GM12801 (cell line): ENCODE data around the gene CFLAR.

Experiments
- TF ChIP-seq, protein P1 (sequence below): IDR thresholded peaks from one replicate; pipeline ENCODE4 v1.5.1; 2011; ENCODE audit warnings: control low read depth; ENCODE audit not compliant: insufficient read length; ENCODE audit errors: extremely low read depth

The CFLAR gene

GRCh38 chr2:201111096-201111495 lies 4.9 kb upstream of the CFLAR start:
- TF ChIP-seq, protein P1, sequence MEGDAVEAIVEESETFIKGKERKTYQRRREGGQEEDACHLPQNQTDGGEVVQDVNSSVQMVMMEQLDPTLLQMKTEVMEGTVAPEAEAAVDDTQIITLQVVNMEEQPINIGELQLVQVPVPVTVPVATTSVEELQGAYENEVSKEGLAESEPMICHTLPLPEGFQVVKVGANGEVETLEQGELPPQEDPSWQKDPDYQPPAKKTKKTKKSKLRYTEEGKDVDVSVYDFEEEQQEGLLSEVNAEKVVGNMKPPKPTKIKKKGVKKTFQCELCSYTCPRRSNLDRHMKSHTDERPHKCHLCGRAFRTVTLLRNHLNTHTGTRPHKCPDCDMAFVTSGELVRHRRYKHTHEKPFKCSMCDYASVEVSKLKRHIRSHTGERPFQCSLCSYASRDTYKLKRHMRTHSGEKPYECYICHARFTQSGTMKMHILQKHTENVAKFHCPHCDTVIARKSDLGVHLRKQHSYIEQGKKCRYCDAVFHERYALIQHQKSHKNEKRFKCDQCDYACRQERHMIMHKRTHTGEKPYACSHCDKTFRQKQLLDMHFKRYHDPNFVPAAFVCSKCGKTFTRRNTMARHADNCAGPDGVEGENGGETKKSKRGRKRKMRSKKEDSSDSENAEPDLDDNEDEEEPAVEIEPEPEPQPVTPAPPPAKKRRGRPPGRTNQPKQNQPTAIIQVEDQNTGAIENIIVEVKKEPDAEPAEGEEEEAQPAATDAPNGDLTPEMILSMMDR: no peak

GRCh38 chr2:201114350-201114749 lies 1.6 kb upstream of the CFLAR start:
- TF ChIP-seq, protein P1: no peak

GRCh38 chr2:201114846-201115245 lies 1.1 kb upstream of the CFLAR start:
- TF ChIP-seq, protein P1: no peak

DNA sequence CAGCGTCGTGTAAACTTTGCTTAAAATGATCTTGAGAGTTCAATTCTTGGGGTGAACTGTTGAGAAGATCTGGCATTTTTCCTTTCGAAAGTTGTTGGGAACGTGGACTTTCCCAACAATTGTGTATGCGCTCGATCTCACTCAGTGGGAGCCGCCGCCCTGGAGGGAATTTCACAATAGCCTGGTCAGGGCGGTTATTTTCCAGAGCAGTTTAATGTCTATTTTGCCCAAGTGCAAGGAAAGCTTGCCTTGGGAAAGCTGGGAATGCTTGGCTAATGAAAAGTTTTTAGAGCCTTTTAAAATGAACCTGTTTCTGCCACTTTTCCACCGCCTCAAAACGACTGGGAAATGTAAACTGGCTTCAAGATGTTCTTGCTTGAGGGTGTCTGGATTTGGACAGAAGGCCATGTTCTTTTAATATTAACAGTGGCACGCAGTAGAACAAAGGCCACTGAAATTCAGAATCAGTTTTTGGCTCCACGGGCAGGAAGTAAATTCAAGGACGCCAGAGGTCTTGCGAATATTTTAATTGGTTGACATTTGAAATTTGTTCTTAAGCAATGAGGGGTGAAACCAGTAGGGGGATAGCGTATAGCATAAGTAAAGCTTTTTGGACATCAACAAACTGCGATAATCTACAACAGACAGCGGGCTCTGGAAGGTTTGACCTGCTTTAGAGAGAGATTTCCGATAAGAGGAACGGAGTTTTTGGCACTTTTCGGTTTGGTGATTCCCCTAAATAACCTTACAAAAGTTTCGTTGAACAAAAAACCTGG lies 1.2 kb downstream of the CFLAR start:
- TF ChIP-seq, protein P1: no peak

- TF ChIP-seq, protein P1: no peak
These were observed 2.4 kb downstream of the CFLAR start for GRCh38 chr2:201118121-201118960.

DNA sequence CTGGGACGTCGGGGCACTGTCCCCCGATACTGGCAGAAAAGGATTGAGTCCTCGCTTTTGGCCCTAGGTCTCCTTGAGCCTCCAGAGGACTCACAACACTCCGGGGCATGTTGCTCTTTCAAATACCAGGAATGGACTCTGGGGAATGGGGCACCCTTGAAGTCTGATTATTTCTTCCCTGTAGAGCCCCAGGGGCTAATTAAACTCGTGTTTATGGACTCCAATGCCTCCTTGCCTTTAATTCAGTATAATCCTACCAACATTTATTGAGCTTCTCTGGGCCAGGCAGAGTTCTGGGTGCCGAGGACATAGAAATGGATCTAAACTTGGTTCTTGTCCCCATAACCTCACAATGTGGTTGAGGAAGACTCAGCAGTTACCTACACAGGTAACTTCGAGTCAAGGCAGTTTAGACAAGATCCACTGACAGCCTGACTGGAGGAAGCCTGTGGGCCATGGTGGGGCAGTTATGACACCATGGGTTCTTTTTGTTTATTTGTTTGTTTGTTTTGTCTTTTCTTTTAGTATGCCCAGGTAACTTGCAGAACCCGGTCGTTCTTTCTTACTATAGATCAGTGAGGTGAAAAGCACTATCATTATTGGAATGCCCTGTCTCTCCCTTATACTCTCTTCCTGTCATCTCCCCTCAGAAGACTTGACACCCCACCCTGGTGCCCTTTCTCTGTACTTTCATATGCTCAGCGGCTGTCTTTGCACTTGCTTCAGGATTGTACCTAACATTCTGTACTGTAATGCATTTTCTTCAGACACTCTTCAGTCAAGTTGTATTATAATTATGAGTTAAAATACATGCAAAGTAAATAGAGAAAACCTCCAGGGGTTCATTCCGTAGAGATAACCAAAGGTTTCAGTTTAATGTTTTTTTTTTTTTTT lies 3.2 kb downstream of the CFLAR start:
- TF ChIP-seq, protein P1: no peak

DNA sequence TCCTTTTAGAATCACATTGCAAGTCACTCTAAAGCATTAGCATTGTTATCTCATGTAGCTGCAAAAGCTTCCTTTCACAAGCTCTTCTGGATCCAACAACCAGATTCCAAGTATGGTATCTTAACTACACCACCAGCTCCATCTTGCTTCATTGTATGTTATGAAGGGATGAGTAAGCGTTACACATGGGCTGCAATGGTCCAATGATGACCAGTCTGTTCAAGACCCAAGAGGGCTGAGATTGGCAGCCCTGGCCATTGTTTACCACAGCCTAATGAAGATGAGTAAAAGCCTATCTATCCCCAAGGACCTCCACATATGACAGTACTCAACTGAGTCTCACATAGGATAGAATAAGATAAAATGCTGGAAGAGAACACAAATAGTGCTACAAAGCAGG lies 6.3 kb downstream of the CFLAR start:
- TF ChIP-seq, protein P1: no peak
